HG03439 (cell line): ENCODE measurements around the gene FDX2.

Source experiments
- ATAC-seq: cut with Tn5 transposase; IDR thresholded peaks from one replicate; pipeline ENCODE4 v1.9.1; 2021; ENCODE audit warnings: mild to moderate bottlenecking, moderate library complexity; ENCODE audit not compliant: unreplicated experiment

Gene FDX2

GRCh38 chr19:10299545-10300458 is 16.0 kb downstream of the FDX2 start:
- no peak for ATAC-seq

- no peak for ATAC-seq
Observed at GRCh38 chr19:10295847-10296591, 19.8 kb downstream of the FDX2 start.

GRCh38 chr19:10295305-10295846 is 20.4 kb downstream of the FDX2 start:
- ATAC-seq, result no peak

DNA sequence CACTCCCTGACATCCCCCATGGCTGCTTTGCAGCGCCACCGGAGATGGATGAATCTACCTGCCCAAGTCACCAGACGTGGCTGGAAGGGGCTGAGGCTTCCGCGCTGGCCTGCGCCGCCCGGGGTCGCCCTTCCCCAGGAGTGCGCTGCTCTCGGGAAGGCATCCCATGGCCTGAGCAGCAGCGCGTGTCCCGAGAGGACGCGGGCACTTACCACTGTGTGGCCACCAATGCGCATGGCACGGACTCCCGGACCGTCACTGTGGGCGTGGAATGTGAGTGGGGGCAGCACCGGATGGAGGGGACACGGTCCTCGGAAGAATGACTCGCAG is 21.5 kb downstream of the FDX2 start:
- no peak for ATAC-seq

DNA sequence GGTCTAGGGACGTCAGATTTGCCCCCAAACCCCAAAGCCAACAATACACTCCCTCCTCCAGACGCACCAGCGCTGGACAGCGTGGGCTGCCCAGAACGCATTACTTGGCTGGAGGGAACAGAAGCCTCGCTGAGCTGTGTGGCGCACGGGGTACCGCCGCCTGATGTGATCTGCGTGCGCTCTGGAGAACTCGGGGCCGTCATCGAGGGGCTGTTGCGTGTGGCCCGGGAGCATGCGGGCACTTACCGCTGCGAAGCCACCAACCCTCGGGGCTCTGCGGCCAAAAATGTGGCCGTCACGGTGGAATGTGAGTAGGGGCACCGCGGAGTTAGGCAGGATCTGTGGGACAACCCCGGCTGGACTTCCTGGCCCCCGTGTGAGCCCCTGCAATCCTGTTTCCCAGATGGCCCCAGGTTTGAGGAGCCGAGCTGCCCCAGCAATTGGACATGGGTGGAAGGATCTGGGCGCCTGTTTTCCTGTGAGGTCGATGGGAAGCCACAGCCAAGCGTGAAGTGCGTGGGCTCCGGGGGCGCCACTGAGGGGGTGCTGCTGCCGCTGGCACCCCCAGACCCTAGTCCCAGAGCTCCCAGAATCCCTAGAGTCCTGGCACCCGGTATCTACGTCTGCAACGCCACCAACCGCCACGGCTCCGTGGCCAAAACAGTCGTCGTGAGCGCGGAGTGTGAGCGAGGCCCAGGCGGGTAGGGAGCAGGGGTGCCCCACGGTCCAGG is 22.0 kb downstream of the FDX2 start:
- no peak for ATAC-seq

- no peak for ATAC-seq
Observed at GRCh38 chr19:10292789-10293636, 22.8 kb downstream of the FDX2 start.

DNA sequence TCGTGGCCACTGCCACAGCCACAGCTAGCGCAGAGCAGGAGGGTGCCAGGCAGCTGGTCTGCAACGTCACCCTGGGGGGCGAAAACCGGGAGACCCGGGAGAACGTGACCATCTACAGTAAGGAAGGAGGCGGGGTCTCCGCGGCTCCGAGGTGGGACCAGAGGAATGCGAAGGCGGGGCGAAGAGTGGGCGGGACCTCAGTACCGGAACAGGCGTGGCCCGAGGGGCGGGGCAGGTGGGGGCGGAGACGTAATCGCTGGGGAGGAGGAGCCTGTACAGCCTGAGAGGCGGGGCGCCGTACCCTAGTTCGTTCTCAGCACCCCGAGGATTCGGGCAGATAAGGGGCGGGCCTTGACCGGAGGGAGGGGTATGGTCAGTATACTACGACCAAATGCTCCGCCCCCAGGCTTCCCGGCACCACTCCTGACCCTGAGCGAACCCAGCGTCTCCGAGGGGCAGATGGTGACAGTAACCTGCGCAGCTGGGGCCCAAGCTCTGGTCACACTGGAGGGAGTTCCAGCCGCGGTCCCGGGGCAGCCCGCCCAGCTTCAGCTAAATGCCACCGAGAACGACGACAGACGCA is 23.5 kb downstream of the FDX2 start:
- no peak for ATAC-seq

- no peak for ATAC-seq
Observed at GRCh38 chr19:10291554-10292205, 24.1 kb downstream of the FDX2 start.

- ATAC-seq, result no peak
Observed at GRCh38 chr19:10290876-10291553, 24.8 kb downstream of the FDX2 start.

- no peak for ATAC-seq
Observed at GRCh38 chr19:10290357-10290875, 25.4 kb downstream of the FDX2 start.

DNA sequence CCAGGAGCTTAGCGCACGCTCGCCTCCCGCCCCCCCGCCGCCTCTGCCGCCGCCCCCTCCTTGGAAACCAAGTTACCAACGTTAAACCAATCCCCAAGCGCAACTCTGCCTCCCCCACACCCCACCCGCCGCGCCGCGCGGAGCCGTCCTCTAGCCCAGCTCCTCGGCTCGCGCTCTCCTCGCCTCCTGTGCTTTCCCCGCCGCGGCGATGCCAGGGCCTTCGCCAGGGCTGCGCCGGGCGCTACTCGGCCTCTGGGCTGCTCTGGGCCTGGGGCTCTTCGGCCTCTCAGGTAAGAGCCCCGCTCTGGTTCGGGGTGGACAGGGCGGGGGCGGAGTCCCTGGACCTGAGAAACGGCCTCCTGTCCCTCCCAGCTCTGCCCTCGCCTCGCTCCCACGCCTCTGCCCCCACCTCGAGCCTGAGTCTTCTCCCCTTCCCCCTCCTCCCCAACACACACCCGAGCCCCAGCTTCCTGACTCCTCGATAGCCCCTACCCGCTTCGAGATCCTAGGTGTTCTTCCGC is 25.9 kb downstream of the FDX2 start, which contains the start of gene ICAM5:
Gene ICAM5, plus strand, starts transcription at position 117 of the 521 bp plus-strand sequence. Its CDS starts 92 bp downstream, at position 209.
- no peak for ATAC-seq

DNA sequence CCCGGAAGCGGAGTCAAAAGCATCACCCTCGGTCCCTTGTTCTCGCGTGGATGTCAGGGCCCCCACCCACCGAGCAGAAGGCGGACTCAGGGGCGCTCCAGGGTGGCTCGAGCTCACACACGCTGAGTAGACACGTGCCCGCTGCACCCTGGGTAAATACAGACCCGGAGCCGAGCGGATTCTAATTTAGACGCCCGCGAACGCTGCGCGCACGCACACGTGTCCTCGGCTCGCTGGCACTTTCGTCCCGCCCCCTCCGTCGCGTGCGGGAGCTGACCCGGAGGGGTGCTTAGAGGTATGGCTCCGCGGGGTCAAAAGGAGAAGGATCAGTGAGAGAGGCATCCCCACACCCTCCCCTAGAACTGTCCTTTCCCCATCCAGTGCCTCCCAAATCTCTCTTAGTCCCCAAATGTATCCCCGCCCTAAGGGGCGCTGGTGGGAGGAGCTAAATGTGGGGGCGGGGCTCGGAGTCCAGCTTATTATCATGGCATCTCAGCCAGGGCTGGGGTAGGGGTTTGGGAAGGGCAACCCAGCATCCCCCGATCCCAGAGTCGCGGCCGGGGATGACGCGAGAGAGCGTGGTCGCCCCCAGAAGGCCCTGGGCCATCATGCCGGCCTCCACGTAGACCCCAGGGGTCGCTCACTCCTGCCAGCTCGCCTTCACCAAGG is 26.5 kb downstream of the FDX2 start:
- no peak for ATAC-seq

DNA sequence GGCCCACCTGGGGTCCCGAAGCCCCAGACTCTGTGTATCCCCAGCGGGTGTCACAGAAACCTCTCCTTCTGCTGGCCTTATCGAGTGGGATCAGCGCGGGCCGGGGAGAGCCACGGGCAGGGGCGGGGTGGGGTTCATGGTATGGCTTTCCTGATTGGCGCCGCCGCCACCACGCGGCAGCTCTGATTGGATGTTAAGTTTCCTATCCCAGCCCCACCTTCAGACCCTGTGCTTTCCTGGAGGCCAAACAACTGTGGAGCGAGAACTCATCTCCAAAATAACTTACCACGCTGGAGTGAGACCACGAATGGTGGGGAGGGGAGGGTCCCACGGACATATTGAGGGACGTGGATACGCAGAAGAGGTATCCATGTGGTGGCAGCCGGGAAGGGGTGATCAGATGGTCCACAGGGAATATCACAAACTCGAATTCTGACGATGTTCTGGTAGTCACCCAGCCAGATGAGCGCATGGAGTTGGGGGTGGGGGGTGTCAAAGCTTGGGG is 27.1 kb downstream of the FDX2 start:
- no peak for ATAC-seq

GRCh38 chr19:10286803-10287737 is 28.7 kb downstream of the FDX2 start, which contains the start of gene ICAM4:
ICAM4 (plus strand) TSS chr19:10286955; CDS start chr19:10287013, 58 bp downstream.
- no peak for ATAC-seq

DNA sequence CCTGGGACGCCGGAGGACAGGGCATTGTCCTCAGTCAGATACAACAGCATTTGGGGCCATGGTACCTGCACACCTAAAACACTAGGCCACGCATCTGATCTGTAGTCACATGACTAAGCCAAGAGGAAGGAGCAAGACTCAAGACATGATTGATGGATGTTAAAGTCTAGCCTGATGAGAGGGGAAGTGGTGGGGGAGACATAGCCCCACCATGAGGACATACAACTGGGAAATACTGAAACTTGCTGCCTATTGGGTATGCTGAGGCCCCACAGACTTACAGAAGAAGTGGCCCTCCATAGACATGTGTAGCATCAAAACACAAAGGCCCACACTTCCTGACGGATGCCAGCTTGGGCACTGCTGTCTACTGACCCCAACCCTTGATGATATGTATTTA is 30.4 kb downstream of the FDX2 start:
- ATAC-seq, result no peak

GRCh38 chr19:10284960-10285278 is 30.9 kb downstream of the FDX2 start:
- no peak for ATAC-seq
